SK-N-SH (cell line): ENCODE data around the gene MRPL24. TPM values are rescaled to one million over a fixed set of nuclear protein-coding genes. Genes with fewer than 3 reads are reported as not detected.

Experiments used
- ELF1 ChIP-seq: IDR thresholded peaks from 2 replicates; pipeline ENCODE4 v1.4.0; 2012
- EP300 ChIP-seq, 2 experiments: IDR thresholded peaks; 2 replicates each; pipeline versions ENCODE4 v1.4.0 to v1.6.1; 2012; ENCODE audit warnings: borderline replicate concordance in 1 of 2, low read depth in 1 of 2, low read length in 1 of 2
- EZH2phosphoT487 ChIP-seq: fragments of 200-600 bp; sonication (generic); IDR thresholded peaks from 2 replicates; pipeline ENCODE4 v1.6.1; 2017; ENCODE audit warnings: low read depth, mixed run types, mild to moderate bottlenecking, antibody characterized with exemption, moderate library complexity, borderline replicate concordance
- FOSL2 ChIP-seq: IDR thresholded peaks from 2 replicates; pipeline ENCODE4 v1.4.0; 2012; ENCODE audit warnings: low read depth, mild to moderate bottlenecking, moderate library complexity, borderline replicate concordance
- FOXJ3 ChIP-seq: sonication (generic); formaldehyde crosslinking; IDR thresholded peaks from 2 replicates; pipeline ENCODE4 v1.5.1; 2020; ENCODE audit warnings: mild to moderate bottlenecking, missing genetic modification reagents
- GABPA ChIP-seq: IDR thresholded peaks from 2 replicates; pipeline ENCODE4 v1.4.0; 2012; ENCODE audit warnings: low read depth, mild to moderate bottlenecking
- GATA2 ChIP-seq: sonication (generic); formaldehyde crosslinking; IDR thresholded peaks from 2 replicates; pipeline ENCODE4 v1.5.0; 2020; ENCODE audit warnings: mild to moderate bottlenecking, missing genetic modification reagents
- IRF3 ChIP-seq: fragments of 150-350 bp; IDR thresholded peaks from 2 replicates; pipeline ENCODE4 v1.6.1; 2016; ENCODE audit warnings: mild to moderate bottlenecking, low read depth, low read length
- MAX ChIP-seq: IDR thresholded peaks from 2 replicates; pipeline ENCODE4 v1.4.0; 2012; ENCODE audit warnings: low read depth
- MEF2A ChIP-seq: IDR thresholded peaks from 2 replicates; pipeline ENCODE4 v1.4.0; 2012; ENCODE audit warnings: low read depth, borderline replicate concordance
- NFIC ChIP-seq: IDR thresholded peaks from 2 replicates; pipeline ENCODE4 v1.4.0; 2012; ENCODE audit warnings: borderline replicate concordance
- POLR2AphosphoS5 ChIP-seq: IDR thresholded peaks from 2 replicates; pipeline ENCODE4 v1.6.1; 2012; ENCODE audit warnings: low read depth, low read length
- RCOR1 ChIP-seq: fragments of 150-350 bp; IDR thresholded peaks from 2 replicates; pipeline ENCODE4 v1.6.1; 2017; ENCODE audit warnings: antibody characterized with exemption, low read length
- REST ChIP-seq: IDR thresholded peaks from 2 replicates; pipeline ENCODE4 v1.6.1; 2012; ENCODE audit warnings: mild to moderate bottlenecking, low read depth, low read length, moderate library complexity
- RFX5 ChIP-seq: IDR thresholded peaks from 2 replicates; pipeline ENCODE4 v1.6.1; 2012; ENCODE audit warnings: mild to moderate bottlenecking, improper control_type of control experiment, low read length
- RXRA ChIP-seq: IDR thresholded peaks from 2 replicates; pipeline ENCODE4 v1.4.0; 2012; ENCODE audit warnings: low read depth, mild to moderate bottlenecking, borderline replicate concordance
- SIN3A ChIP-seq: IDR thresholded peaks from 2 replicates; pipeline ENCODE4 v1.6.1; 2012; ENCODE audit warnings: low read depth, mild to moderate bottlenecking, low read length, moderate library complexity, borderline replicate concordance
- SMC3 ChIP-seq: IDR thresholded peaks from 2 replicates; pipeline ENCODE4 v1.6.1; 2012; ENCODE audit warnings: low read depth, low read length, improper control_type of control experiment
- TCF12 ChIP-seq: IDR thresholded peaks from 2 replicates; pipeline ENCODE4 v1.4.0; 2012
- TEAD4 ChIP-seq: IDR thresholded peaks from 2 replicates; pipeline ENCODE4 v1.4.0; 2012; ENCODE audit warnings: mild to moderate bottlenecking, borderline replicate concordance; ENCODE audit not compliant: insufficient read depth
- USF2 ChIP-seq: fragments of 150-350 bp; IDR thresholded peaks from 2 replicates; pipeline ENCODE4 v1.6.1; 2017; ENCODE audit warnings: antibody characterized with exemption, low read length, low read depth, borderline replicate concordance
- ZBTB33 ChIP-seq: IDR thresholded peaks from 2 replicates; pipeline ENCODE4 v1.4.0; 2012; ENCODE audit warnings: low read depth, borderline replicate concordance
- polyA plus RNA-seq, 3 experiments: library from polyadenylated mRNA; depleted of rRNA; stranded (reverse); fragments of >200 nt; gene quantifications; 2 replicates each; pipeline ENCODE4 v1.2.3, GENCODE V29; 2012

The MRPL24 gene
- polyA plus RNA-seq, 1 of the 3 experiments (the other 2 are of a cell fraction) = 149 TPM

DNA sequence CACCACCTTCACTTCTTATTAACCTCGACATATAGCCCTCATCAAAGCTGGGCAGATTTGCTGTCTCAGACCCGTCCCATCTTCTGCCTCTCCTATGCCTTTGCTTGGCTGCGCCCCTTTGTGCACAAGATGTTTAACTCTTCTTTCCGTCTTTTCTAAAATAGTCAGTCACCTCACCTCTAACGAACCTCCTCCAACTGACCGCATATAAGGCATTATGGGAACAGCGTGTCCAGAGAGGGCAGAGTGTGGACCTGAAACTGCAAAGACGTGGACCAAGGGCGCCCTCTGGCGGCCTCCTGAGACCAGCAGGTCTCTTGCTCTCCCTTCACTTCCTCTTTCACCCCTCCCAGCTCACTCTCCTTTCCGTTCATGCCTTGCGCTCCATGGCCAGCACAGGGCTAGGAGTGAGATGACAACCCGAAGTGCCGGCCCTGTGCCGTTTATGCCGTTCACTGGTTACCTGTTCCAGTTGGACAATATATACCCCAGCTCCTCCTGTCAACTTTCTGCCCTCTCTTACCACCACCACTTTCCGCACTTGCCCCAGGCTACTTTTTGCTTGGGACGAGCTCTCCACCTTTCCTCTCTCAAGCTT, 15.1 kb downstream of the MRPL24 start (continued):
- TF ChIP-seq SIN3A (0 out of 2 replicates have a peak, but pooled peaks have one; percentile 32), POLR2AphosphoS5 (no peak), FOSL2 (no peak), IRF3 (no peak), RCOR1 (peak; percentile 33; the same call in 1 of the 2 replicates), GABPA (peak; percentile 52; the same call in 1 of the 2 replicates), RXRA (no peak), EP300 (IDR thresholded peaks at IDR 0.05; ENCODE audit: borderline replicate concordance in 1 of 2, low read depth in 1 of 2, low read length in 1 of 2) (no peak), GATA2 (CRISPR knock-in tag) (no peak), EZH2phosphoT487 (no peak), RFX5 (no peak), REST (no peak), FOXJ3 (CRISPR knock-in tag) (no peak), USF2 (no peak), SMC3 (peak; percentile 99), ELF1 (no peak), TCF12 (no peak), MEF2A (no peak), MAX (peak; percentile 40; the same call in 1 of the 2 replicates), NFIC (no peak), ZBTB33 (no peak), TEAD4 (no peak)
